H7 (cell line): ENCODE measurements around the gene RGPD8. TPM values are rescaled to one million over a fixed set of nuclear protein-coding genes. Genes with fewer than 3 reads are reported as not detected.
"Not testable (repeated sequence)": the region's sequence is repeated elsewhere in the genome, so short reads cannot be mapped to it uniquely, and the experiment has no call there.

Source experiments
- DNase-seq: peaks from one replicate; pipeline ENCODE4 v3.0.0; 2012
- H3K27me3 ChIP-seq: 2 replicates; pipeline ENCODE4 v1.6.0; 2011; ENCODE audit warnings: mild to moderate bottlenecking, low read length; ENCODE audit not compliant: control insufficient read depth, insufficient read depth
- H3K36me3 ChIP-seq: replicated peaks from 2 replicates; pipeline ENCODE4 v1.5.1; 2011; ENCODE audit warnings: low read length; ENCODE audit not compliant: control insufficient read depth, insufficient read depth
- H3K4me3 ChIP-seq: 2 replicates; pipeline ENCODE4 v1.5.1; 2011; ENCODE audit warnings: low read depth, mild to moderate bottlenecking, control low read depth, low read length, moderate library complexity; ENCODE audit not compliant: insufficient read depth
- total RNA-seq: library from RNA; depleted of rRNA; stranded (reverse); fragments of >200 nt; shearing (Covaris generic); gene quantifications from 2 replicates; pipeline ENCODE4 v1.2.3, GENCODE V29; 2014

Gene RGPD8
- total RNA-seq, 1 experiment from 2014 or later: 4.6 TPM

- not testable (repeated sequence) for H3K36me3 ChIP-seq, DNase-seq, H3K27me3 ChIP-seq, H3K4me3 ChIP-seq
These were observed 16.6 kb downstream of the RGPD8 start for GRCh38 chr2:112416860-112417259.

DNA sequence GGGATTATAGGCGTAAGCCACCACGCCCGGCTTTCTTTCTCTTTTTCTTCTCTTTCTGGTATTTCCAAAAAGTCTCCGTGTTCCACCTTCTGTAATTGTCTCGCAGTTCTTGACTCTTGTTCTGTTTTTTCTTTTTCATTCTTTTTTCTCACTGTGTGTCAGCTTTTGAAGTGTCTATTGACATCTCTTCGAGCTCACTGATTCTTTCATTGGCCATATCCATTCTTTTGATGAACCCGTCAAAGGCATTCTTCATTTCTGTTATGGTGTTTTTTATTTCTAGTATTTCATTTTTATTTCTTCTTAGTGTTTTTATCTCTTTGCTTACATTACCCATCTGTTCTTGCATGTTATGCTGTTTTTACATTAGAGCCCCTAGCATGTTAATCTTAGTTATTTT lies 73.4 kb downstream of the RGPD8 start:
- H3K4me3 ChIP-seq, DNase-seq, H3K27me3 ChIP-seq, H3K36me3 ChIP-seq: not testable (repeated sequence)

GRCh38 chr2:112354335-112354734 lies 79.1 kb downstream of the RGPD8 start:
- not testable (repeated sequence) for H3K27me3 ChIP-seq

GRCh38 chr2:112352809-112353603 lies 80.4 kb downstream of the RGPD8 start:
- not testable (repeated sequence) for DNase-seq, H3K36me3 ChIP-seq, H3K27me3 ChIP-seq, H3K4me3 ChIP-seq

More at GRCh38 chr2:112354335-112354734, 79.1 kb downstream of the RGPD8 start:
- H3K36me3 ChIP-seq, DNase-seq, H3K4me3 ChIP-seq: not testable (repeated sequence)

DNA sequence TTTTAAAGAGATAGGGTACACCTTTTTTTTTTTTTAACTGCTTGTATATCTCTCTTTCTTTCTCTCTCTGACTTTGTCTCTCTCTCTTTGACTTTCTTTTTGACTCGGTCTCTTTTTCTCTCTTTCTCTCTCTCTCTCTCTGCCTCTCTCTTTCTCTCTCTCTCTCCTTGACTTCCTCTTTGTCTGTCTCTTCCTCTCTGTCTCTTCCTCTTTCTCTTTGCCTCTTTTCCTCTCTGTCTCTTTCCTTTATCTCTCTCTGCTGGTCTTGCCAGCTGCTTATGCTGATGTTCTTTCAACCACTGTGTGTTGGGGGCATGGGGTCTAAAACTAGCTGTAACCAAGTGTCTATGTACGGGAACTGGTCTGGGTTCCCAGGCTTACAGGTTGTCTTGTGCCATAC lies 81.2 kb downstream of the RGPD8 start:
- not testable (repeated sequence) for H3K4me3 ChIP-seq, H3K36me3 ChIP-seq, DNase-seq, H3K27me3 ChIP-seq

- DNase-seq: peak; percentile 51
- no peaks in the 10 kb centered on the region for H3K27me3 ChIP-seq
- no peaks in the 10 kb centered on the region for H3K36me3 ChIP-seq
- H3K4me3 ChIP-seq: no peak overlapping the region
These were observed 88.1 kb downstream of the RGPD8 start for GRCh38 chr2:112345030-112346027.

- DNase-seq: no peak
- Histone ChIP-seq H3K36me3 (no peaks in the 10 kb centered on the region), H3K27me3 (no peaks in the 10 kb centered on the region), H3K4me3 (no peak overlapping the region)
These were observed 89.4 kb downstream of the RGPD8 start for GRCh38 chr2:112343827-112344585.

- no peak for DNase-seq
- no peaks in the 10 kb centered on the region for H3K36me3 ChIP-seq
These were observed 91.3 kb downstream of the RGPD8 start for GRCh38 chr2:112342067-112342550.

GRCh38 chr2:112340475-112341267 lies 92.8 kb downstream of the RGPD8 start:
- DNase-seq: no peak
- Histone ChIP-seq H3K27me3 (no peaks in the 10 kb centered on the region), H3K4me3 (no peak overlapping the region), H3K36me3 (no peaks in the 10 kb centered on the region)

More at GRCh38 chr2:112342067-112342550, 91.3 kb downstream of the RGPD8 start:
- H3K4me3 ChIP-seq: no peak overlapping the region
- H3K27me3 ChIP-seq: no peaks in the 10 kb centered on the region

GRCh38 chr2:112339986-112340385 lies 93.5 kb downstream of the RGPD8 start:
- Histone ChIP-seq H3K27me3 (no peaks in the 10 kb centered on the region), H3K4me3 (no peak overlapping the region), H3K36me3 (no peaks in the 10 kb centered on the region)
- no peak for DNase-seq

GRCh38 chr2:112335600-112335999 lies 97.8 kb downstream of the RGPD8 start:
- H3K27me3 ChIP-seq: no peaks in the 10 kb centered on the region
- H3K4me3 ChIP-seq: no peak overlapping the region
- no peak for DNase-seq
- H3K36me3 ChIP-seq: no peaks in the 10 kb centered on the region; the same call in 1 of the 2 replicates

DNA sequence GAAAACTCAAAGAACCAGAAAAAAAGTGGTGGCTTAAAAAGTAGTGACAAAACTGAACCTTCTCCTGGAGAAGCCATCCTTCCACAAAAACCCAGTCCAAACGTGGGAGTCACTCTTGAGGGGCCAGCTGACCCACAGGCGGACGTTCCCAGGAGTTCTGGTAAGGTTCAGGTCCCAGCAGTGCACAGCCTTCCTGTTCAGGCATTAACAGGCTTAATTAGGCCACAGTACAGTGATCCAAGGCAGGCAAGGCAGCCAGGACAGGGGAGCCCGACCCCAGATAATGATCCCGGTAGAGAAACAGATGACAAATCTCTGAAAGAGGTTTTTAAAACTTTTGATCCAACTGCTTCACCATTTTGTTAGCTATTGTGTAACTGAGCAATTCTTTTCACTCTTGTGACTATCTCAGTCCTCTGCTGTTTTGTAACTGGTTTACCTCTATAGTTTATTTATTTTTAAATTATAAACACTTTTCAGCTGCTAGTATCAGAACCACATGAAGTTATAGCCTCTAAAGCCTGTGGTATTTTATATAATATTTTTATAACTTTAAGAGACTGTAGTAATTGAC lies 101.2 kb downstream of the RGPD8 start:
- H3K4me3 ChIP-seq: no peak overlapping the region
- H3K36me3 ChIP-seq: no peaks in the 10 kb centered on the region; the same call in 1 of the 2 replicates
- DNase-seq: no peak
- H3K27me3 ChIP-seq: no peaks in the 10 kb centered on the region

DNA sequence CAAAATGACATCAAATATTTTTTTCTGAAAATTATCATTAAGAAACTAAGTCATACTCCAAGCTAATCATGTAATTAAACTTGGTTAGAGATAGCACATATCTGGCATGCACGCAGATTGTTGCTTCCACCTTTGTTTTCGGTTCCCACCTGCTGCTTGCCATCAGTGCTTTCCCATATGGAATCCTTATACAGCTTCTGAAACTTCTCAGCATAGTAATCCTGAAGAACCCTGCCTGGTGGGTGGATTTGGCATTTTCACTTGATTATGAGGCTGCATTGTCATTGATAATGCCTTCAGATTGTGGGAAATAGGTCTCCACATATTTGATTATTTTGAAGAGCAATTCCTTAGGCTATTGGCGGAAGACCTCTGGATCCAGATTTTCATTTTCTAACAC lies 110.5 kb downstream of the RGPD8 start:
- DNase-seq: peak; percentile 18
- no peak overlapping the region for H3K4me3 ChIP-seq
- no peaks in the 10 kb centered on the region; the same call in none of the 2 replicates for H3K36me3 ChIP-seq
- H3K27me3 ChIP-seq: no peaks in the 10 kb centered on the region
